ENCODE results near the gene PCDH7.

Gene PCDH7

GRCh38 chr4:30776921-30777415, 56.8 kb downstream of the PCDH7 start:
- Histone ChIP-seq H3K9me3 (ENCODE audit: control extremely low read depth in 1 of 5, control insufficient read depth in 4 of 5, insufficient read depth in 2 of 5, low read depth in 1 of 5, low read length in 4 of 5) (no peaks in the 10 kb centered on the region), H3K4me3 (ENCODE audit: control insufficient read depth in 1 of 7, extremely low read depth in 1 of 7, insufficient read depth in 4 of 7, low read depth in 2 of 7, low read length in 6 of 7) (no peak overlapping the region), H3K36me3 (ENCODE audit: control insufficient read depth in 4 of 4, insufficient read depth in 4 of 4, low read length in 3 of 4) (no peaks in the 10 kb centered on the region), H3K27me3 (replicated peaks in 2 of 5; ENCODE audit: control insufficient read depth in 4 of 5, insufficient read depth in 5 of 5, low read length in 4 of 5) (no peaks in the 10 kb centered on the region), H3K27ac (ENCODE audit: insufficient read depth in 1 of 2, low read depth in 1 of 2, low read length in 2 of 2, poor library complexity in 1 of 2, severe bottlenecking in 2 of 2) (no peak overlapping the region), H3K4me1 (ENCODE audit: control extremely low read depth in 1 of 4, control insufficient read depth in 4 of 4, insufficient read depth in 4 of 4, low read length in 3 of 4) (no peaks in the 10 kb centered on the region)
- no peak for DNase-seq
- CTCF ChIA-PET = no interaction called here
- POLR2A ChIA-PET = no interaction called here
- 17% methylated on average over 1 of the region's 2 CpGs for WGBS (ENCODE audit: insufficient coverage)
